Keratinocyte (primary cell): ENCODE data around the gene MYO9A. TPM values are rescaled to one million over a fixed set of nuclear protein-coding genes. Genes with fewer than 3 reads are reported as not detected.

ENCODE experiments used
- DNase-seq: peaks from one replicate; pipeline ENCODE4 v3.0.0-alpha.2; 2011; ENCODE audit warnings: low read depth, missing footprints, low spot score
- FAIRE-seq: peaks from 2 replicates; lab custom pipeline; 2011; peaks lifted over from hg19 to GRCh38; lab: Jason Lieb, UNC
- H2AFZ ChIP-seq: 2 replicates; pipeline ENCODE4 v1.6.0; 2012; ENCODE audit warnings: low read length, control low read depth, inconsistent platforms; ENCODE audit not compliant: control insufficient read depth
- H3K27ac ChIP-seq: 2 replicates; pipeline ENCODE4 v1.5.1; 2011; ENCODE audit warnings: low read length; ENCODE audit not compliant: control insufficient read depth, insufficient read depth
- H3K27me3 ChIP-seq: 3 replicates; pipeline ENCODE4 v1.6.0; 2011; ENCODE audit warnings: low read length; ENCODE audit not compliant: control insufficient read depth, insufficient read depth; ENCODE audit errors: extremely low read depth
- H3K36me3 ChIP-seq, 2 experiments: 2 replicates in 1 of 2; 3 replicates in 1 of 2; pipeline ENCODE4 v1.5.1; 2011; ENCODE audit warnings: low read length in 2 of 2, mild to moderate bottlenecking in 1 of 2; ENCODE audit not compliant: control insufficient read depth in 2 of 2, insufficient read depth in 2 of 2; ENCODE audit errors: extremely low read depth in 1 of 2
- H3K4me1 ChIP-seq: 3 replicates; pipeline ENCODE4 v1.5.1; 2011; ENCODE audit warnings: low read length; ENCODE audit not compliant: control insufficient read depth, insufficient read depth; ENCODE audit errors: extremely low read depth
- H3K4me2 ChIP-seq: 3 replicates; pipeline ENCODE4 v1.6.0; 2011; ENCODE audit warnings: low read depth, low read length; ENCODE audit not compliant: control insufficient read depth, insufficient read depth; ENCODE audit errors: extremely low read depth
- H3K4me3 ChIP-seq, 3 experiments: fragments of 200-600 bp in 1 of 3; sonication (generic) in 1 of 3; 2 replicates in 2 of 3; 3 replicates in 1 of 3; pipeline ENCODE4 v1.5.1; 2011 to 2016; ENCODE audit warnings: low read length in 3 of 3, mild to moderate bottlenecking in 3 of 3, control low read depth in 2 of 3, inconsistent platforms in 1 of 3, low read depth in 1 of 3, mixed read lengths in 1 of 3, mixed run types in 1 of 3, moderate library complexity in 1 of 3; ENCODE audit not compliant: control insufficient read depth in 2 of 3, insufficient read depth in 2 of 3; ENCODE audit errors: extremely low read depth in 1 of 3
- H3K79me2 ChIP-seq: 2 replicates; pipeline ENCODE4 v1.6.0; 2012; ENCODE audit warnings: low read length; ENCODE audit not compliant: control insufficient read depth, insufficient read depth
- H3K9ac ChIP-seq: 3 replicates; pipeline ENCODE4 v1.6.0; 2011; ENCODE audit warnings: low read length; ENCODE audit not compliant: control insufficient read depth, insufficient read depth; ENCODE audit errors: extremely low read depth
- H3K9me1 ChIP-seq: 3 replicates; pipeline ENCODE4 v1.6.0; 2011; ENCODE audit warnings: low read length; ENCODE audit not compliant: control insufficient read depth, insufficient read depth; ENCODE audit errors: extremely low read depth
- H3K9me3 ChIP-seq: 2 replicates; pipeline ENCODE4 v1.5.1; 2012; ENCODE audit warnings: low read depth, low read length; ENCODE audit not compliant: control insufficient read depth
- H4K20me1 ChIP-seq: 3 replicates; pipeline ENCODE4 v1.6.0; 2011; ENCODE audit warnings: low read length; ENCODE audit not compliant: control insufficient read depth, insufficient read depth; ENCODE audit errors: extremely low read depth
- EZH2 ChIP-seq: IDR thresholded peaks from one replicate; pipeline ENCODE4 v1.6.1; 2012; ENCODE audit warnings: inconsistent platforms, mild to moderate bottlenecking, low read length, moderate library complexity
- dilution Hi-C: fragments of 300-500 bp; cut with MboI; formaldehyde crosslinking; loops from one replicate; pipeline ENCODE4 v1.7.0; 2020; ENCODE audit warnings: low sequenced_read_pairs; ENCODE audit not compliant: extremely low pct_ligation_motif_present
- polyA plus RNA-seq, 5 experiments: library from polyadenylated mRNA; depleted of rRNA in 3 of 5; stranded (reverse) in 3 of 5; stranded (forward) in 1 of 5; unstranded in 1 of 5; fragments of >200 nt; gene quantifications; 1 replicate in 1 of 5; 2 replicates in 3 of 5; 3 replicates in 1 of 5; pipeline versions ENCODE4 v1.2.1 to v1.2.3, GENCODE V29; 2011 to 2012; ENCODE audit warnings: missing spikeins in 2 of 5, low read depth in 1 of 5, low replicate concordance in 1 of 5
- TF ChIP-seq, protein P1 (sequence below), 3 experiments: IDR thresholded peaks in 1 of 3; conservative IDR thresholded peaks in 1 of 3; optimal IDR thresholded peaks in 1 of 3; 2 replicates in 2 of 3; 3 replicates in 1 of 3; pipeline versions ENCODE3 to v1.5.1; 2011; ENCODE audit warnings: low read length in 3 of 3, mild to moderate bottlenecking in 3 of 3, moderate library complexity in 2 of 3, control low read depth in 1 of 3, inconsistent platforms in 1 of 3; ENCODE audit not compliant: insufficient read depth in 2 of 3; ENCODE audit errors: extremely low read depth in 1 of 3

Gene MYO9A
- polyA plus RNA-seq, 1 donor (not counting 4 experiments of a cell fraction or from before 2014, with no cell fraction given): 10.6 TPM

DNA sequence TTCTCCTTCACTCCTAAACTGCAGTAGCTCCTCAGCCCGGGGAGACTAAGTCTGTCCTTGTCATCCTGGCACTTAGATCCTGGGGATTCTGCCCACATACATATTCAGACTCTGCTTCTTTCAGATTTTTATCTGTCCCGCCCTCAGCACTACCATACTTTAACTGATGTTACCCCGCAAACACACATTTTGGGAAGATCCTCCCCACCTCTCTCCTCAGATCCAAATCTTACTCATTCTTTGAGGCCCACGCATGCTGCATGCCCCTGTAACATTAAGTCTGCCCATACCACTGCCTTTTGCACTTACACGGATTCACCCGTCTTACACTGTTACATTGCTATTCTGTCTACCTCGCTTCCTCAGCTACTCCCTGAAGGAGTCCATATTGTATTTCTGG, 36.4 kb upstream of the MYO9A start:
- H2AFZ ChIP-seq: no peak overlapping the region
- peaks cover 17% of the 10 kb centered on the region for H3K4me1 ChIP-seq
- dilution Hi-C loops: no loop called here

DNA sequence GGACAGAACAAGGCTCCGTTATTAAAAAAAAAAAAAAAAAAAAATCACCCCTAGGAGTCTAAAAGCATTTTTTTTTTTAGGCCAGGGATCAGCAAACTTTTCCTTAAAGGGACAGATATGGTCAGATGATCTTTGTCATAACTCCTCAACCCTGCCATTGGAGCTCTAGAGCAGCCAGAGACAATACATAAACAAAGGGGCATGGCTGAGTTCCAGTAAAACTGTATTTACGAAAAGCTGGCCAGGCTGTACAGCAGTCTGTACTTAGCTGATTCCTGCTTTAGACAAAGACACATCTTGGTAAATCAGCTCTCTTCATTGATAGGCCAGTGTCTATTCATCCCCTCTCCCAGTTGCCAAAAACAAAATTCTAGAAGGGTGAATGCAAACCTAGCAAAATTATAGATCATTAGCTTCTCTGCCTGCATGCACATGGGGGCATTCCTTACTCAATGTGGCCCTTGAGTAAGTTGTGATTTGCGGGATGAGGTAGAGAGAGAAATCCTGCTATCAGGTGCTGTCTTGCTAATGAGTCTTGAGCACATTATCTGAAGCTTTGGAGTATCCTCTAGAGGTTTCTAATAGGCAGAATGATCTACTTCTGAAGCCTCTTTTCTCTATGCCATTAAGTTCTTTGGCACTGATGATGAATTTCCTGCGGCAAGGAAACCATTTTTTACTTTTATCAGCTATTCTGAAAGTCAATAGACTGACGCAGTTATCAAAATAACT, 35.5 kb upstream of the MYO9A start:
- Histone ChIP-seq H4K20me1 (no peaks in the 10 kb centered on the region), H3K27me3 (no peaks in the 10 kb centered on the region)

More for the DNA sequence above, 36.4 kb upstream of the MYO9A start:
- Histone ChIP-seq H3K27me3 (no peaks in the 10 kb centered on the region), H3K9me3 (no peaks in the 10 kb centered on the region), H3K27ac (no peak overlapping the region), H3K4me3 (no peak overlapping the region), H3K4me2 (no peak overlapping the region), H4K20me1 (no peaks in the 10 kb centered on the region), H3K36me3 (no peaks in the 10 kb centered on the region), H3K9me1 (peaks cover 2% of the 10 kb centered on the region), H3K79me2 (no peaks in the 10 kb centered on the region), H3K9ac (no peak overlapping the region)
- no peak for FAIRE-seq
- no peak for DNase-seq
- no peak for TF ChIP-seq EZH2
- TF ChIP-seq, protein P1, sequence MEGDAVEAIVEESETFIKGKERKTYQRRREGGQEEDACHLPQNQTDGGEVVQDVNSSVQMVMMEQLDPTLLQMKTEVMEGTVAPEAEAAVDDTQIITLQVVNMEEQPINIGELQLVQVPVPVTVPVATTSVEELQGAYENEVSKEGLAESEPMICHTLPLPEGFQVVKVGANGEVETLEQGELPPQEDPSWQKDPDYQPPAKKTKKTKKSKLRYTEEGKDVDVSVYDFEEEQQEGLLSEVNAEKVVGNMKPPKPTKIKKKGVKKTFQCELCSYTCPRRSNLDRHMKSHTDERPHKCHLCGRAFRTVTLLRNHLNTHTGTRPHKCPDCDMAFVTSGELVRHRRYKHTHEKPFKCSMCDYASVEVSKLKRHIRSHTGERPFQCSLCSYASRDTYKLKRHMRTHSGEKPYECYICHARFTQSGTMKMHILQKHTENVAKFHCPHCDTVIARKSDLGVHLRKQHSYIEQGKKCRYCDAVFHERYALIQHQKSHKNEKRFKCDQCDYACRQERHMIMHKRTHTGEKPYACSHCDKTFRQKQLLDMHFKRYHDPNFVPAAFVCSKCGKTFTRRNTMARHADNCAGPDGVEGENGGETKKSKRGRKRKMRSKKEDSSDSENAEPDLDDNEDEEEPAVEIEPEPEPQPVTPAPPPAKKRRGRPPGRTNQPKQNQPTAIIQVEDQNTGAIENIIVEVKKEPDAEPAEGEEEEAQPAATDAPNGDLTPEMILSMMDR (optimal IDR thresholded peaks at IDR 0.05 in 1 of 3, IDR thresholded peaks at IDR 0.05 in 1 of 3, conservative IDR thresholded peaks at IDR 0.05 in 1 of 3; ENCODE audit: extremely low read depth in 1 of 3, insufficient read depth in 2 of 3, low read length in 3 of 3): no peak

More for the DNA sequence above, 35.5 kb upstream of the MYO9A start:
- Histone ChIP-seq H3K4me3 (no peak overlapping the region), H2AFZ (no peak overlapping the region), H3K4me1 (peaks cover 17% of the 10 kb centered on the region), H3K79me2 (no peaks in the 10 kb centered on the region), H3K36me3 (no peaks in the 10 kb centered on the region), H3K4me2 (no peak overlapping the region), H3K9me3 (no peaks in the 10 kb centered on the region), H3K9me1 (peaks cover 2% of the 10 kb centered on the region), H3K27ac (no peak overlapping the region), H3K9ac (no peak overlapping the region)
- no peak for DNase-seq
- TF ChIP-seq EZH2: no peak
- TF ChIP-seq, protein P1 (optimal IDR thresholded peaks at IDR 0.05 in 1 of 3, IDR thresholded peaks at IDR 0.05 in 1 of 3, conservative IDR thresholded peaks at IDR 0.05 in 1 of 3; ENCODE audit: extremely low read depth in 1 of 3, insufficient read depth in 2 of 3, low read length in 3 of 3): no peak
- FAIRE-seq: no peak
- dilution Hi-C loops: no loop called here
